Bone marrow (tissue), 2 donors: ENCODE data around the gene XCL2.
"Not testable (repeated sequence)": the region's sequence is repeated elsewhere in the genome, so short reads cannot be mapped to it uniquely, and the experiment has no call there.

Source experiments
- DNase-seq, 2 donors: peaks; one replicate each; lab custom pipeline; 2025; lab: John Stamatoyannopoulos, UW

Gene XCL2

GRCh38 chr1:168556647-168557046 is 12.8 kb upstream of the XCL2 start:
- DNase-seq, result no peak

- DNase-seq, result no peak
Observed at GRCh38 chr1:168555508-168556046, 11.8 kb upstream of the XCL2 start.

GRCh38 chr1:168554603-168555483 is 11.0 kb upstream of the XCL2 start:
- peak in 1 of 2 donors; percentile 67 for DNase-seq

- DNase-seq, result no peak
Observed at GRCh38 chr1:168553680-168554553, 10.1 kb upstream of the XCL2 start.

GRCh38 chr1:168552961-168553360 is 9.2 kb upstream of the XCL2 start:
- no peak for DNase-seq

GRCh38 chr1:168551688-168552087 is 7.9 kb upstream of the XCL2 start:
- no peak for DNase-seq

GRCh38 chr1:168550971-168551370 is 7.2 kb upstream of the XCL2 start:
- no peak for DNase-seq

GRCh38 chr1:168546553-168546895 is 2.7 kb upstream of the XCL2 start:
- DNase-seq, result not testable (repeated sequence)

- DNase-seq, result not testable (repeated sequence)
Observed at GRCh38 chr1:168545678-168546552, 2.1 kb upstream of the XCL2 start.

GRCh38 chr1:168542978-168543377 is 819 bp downstream of the XCL2 start:
- not testable (repeated sequence) for DNase-seq

GRCh38 chr1:168540798-168541197 is 3.0 kb downstream of the XCL2 start:
- not testable (repeated sequence) for DNase-seq

GRCh38 chr1:168535536-168535935 is 8.3 kb downstream of the XCL2 start:
- peak in 1 of 2 donors; percentile 82 for DNase-seq

- DNase-seq, result no peak
Observed at GRCh38 chr1:168531615-168532345, 12.0 kb downstream of the XCL2 start.

- no peak for DNase-seq
Observed at GRCh38 chr1:168529518-168529917, 14.3 kb downstream of the XCL2 start.

- DNase-seq, result no peak
Observed at GRCh38 chr1:168521401-168522000, 22.3 kb downstream of the XCL2 start.

- DNase-seq, result no peak
Observed at GRCh38 chr1:168520832-168521231, 23.0 kb downstream of the XCL2 start.

GRCh38 chr1:168520052-168520751 is 23.6 kb downstream of the XCL2 start:
- DNase-seq, result no peak

GRCh38 chr1:168518813-168519212 is 25.0 kb downstream of the XCL2 start:
- no peak for DNase-seq

- peak in 1 of 2 donors; percentile 23 for DNase-seq
Observed at GRCh38 chr1:168518201-168518689, 25.6 kb downstream of the XCL2 start.

- DNase-seq, result peak in 1 of 2 donors; percentile 23
Observed at GRCh38 chr1:168514455-168514854, 29.3 kb downstream of the XCL2 start.
